Mesenchymal stem cell (in vitro differentiated cells and primary cell): ENCODE data around the gene OGFOD3.

Experiments
- DNase-seq: peaks from one replicate; pipeline ENCODE4 v3.0.0-alpha.2; 2013
- H2AFZ ChIP-seq: one replicate; pipeline ENCODE4 v1.6.1; 2013; ENCODE audit warnings: low read depth, mild to moderate bottlenecking, control low read depth, inconsistent platforms, low read length, moderate library complexity
- H2AK5ac ChIP-seq: 2 replicates; pipeline ENCODE4 v1.6.1; 2013; ENCODE audit warnings: low read length, moderate library complexity, mild to moderate bottlenecking, inconsistent platforms; ENCODE audit not compliant: severe bottlenecking
- H2BK120ac ChIP-seq: one replicate; pipeline ENCODE4 v1.6.1; 2013; ENCODE audit warnings: low read depth, mild to moderate bottlenecking, inconsistent platforms, low read length, moderate library complexity
- H2BK12ac ChIP-seq, 2 experiments: one replicate each; pipeline ENCODE4 v1.6.1; 2013; ENCODE audit warnings: inconsistent platforms in 2 of 2, low read length in 2 of 2, mild to moderate bottlenecking in 2 of 2, moderate library complexity in 2 of 2, control low read depth in 1 of 2
- H2BK15ac ChIP-seq: one replicate; pipeline ENCODE4 v1.6.1; 2013; ENCODE audit warnings: mild to moderate bottlenecking, low read depth, inconsistent platforms; ENCODE audit not compliant: poor library complexity, severe bottlenecking
- H2BK5ac ChIP-seq: 2 replicates; pipeline ENCODE4 v1.6.1; 2013; ENCODE audit warnings: low read depth, mild to moderate bottlenecking, low read length, control low read depth, inconsistent platforms; ENCODE audit not compliant: poor library complexity, severe bottlenecking
- H3K14ac ChIP-seq, 2 experiments: one replicate each; pipeline ENCODE4 v1.6.1; 2013; ENCODE audit warnings: inconsistent platforms in 2 of 2, low read length in 2 of 2, control low read depth in 1 of 2, mild to moderate bottlenecking in 1 of 2, moderate library complexity in 1 of 2
- H3K18ac ChIP-seq, 2 experiments: one replicate each; pipeline ENCODE4 v1.6.1; 2013; ENCODE audit warnings: inconsistent platforms in 2 of 2, low read length in 2 of 2, control low read depth in 1 of 2, low read depth in 1 of 2, mild to moderate bottlenecking in 1 of 2
- H3K23ac ChIP-seq, 2 experiments: one replicate each; pipeline ENCODE4 v1.6.1; 2013; ENCODE audit warnings: inconsistent platforms in 2 of 2, low read length in 2 of 2, mild to moderate bottlenecking in 2 of 2, moderate library complexity in 2 of 2, control low read depth in 1 of 2
- H3K27ac ChIP-seq: 2 replicates; pipeline ENCODE4 v1.5.1; 2013; ENCODE audit warnings: mild to moderate bottlenecking, moderate library complexity, low read length, control low read depth, inconsistent platforms; ENCODE audit not compliant: poor library complexity, severe bottlenecking
- H3K27me3 ChIP-seq, 2 experiments: 2 replicates each; pipeline versions ENCODE4 v1.6.1 to v1.7.0; 2013; ENCODE audit warnings: low read length in 2 of 2, mild to moderate bottlenecking in 2 of 2, moderate library complexity in 2 of 2, control low read depth in 1 of 2, inconsistent platforms in 1 of 2; ENCODE audit not compliant: control insufficient read depth in 1 of 2, insufficient read depth in 1 of 2
- H3K36me3 ChIP-seq, 2 experiments: 2 replicates each; pipeline versions ENCODE4 v1.6.1 to v1.7.0; 2013; ENCODE audit warnings: low read length in 2 of 2, control low read depth in 1 of 2, inconsistent platforms in 1 of 2, low read depth in 1 of 2, mild to moderate bottlenecking in 1 of 2; ENCODE audit not compliant: insufficient read depth in 2 of 2, control insufficient read depth in 1 of 2
- H3K4ac ChIP-seq, 2 experiments: one replicate each; pipeline ENCODE4 v1.6.1; 2013; ENCODE audit warnings: inconsistent platforms in 2 of 2, low read length in 2 of 2, mild to moderate bottlenecking in 2 of 2, moderate library complexity in 2 of 2, control low read depth in 1 of 2, low read depth in 1 of 2
- H3K4me1 ChIP-seq: 2 replicates; pipeline ENCODE4 v1.6.1; 2013; ENCODE audit warnings: low read depth, low read length, control low read depth; ENCODE audit not compliant: control insufficient read depth, insufficient read depth
- H3K4me2 ChIP-seq: 2 replicates; pipeline ENCODE4 v1.6.1; 2013; ENCODE audit warnings: low read length, mild to moderate bottlenecking, inconsistent platforms; ENCODE audit not compliant: poor library complexity, severe bottlenecking
- H3K4me3 ChIP-seq, 2 experiments: 2 replicates each; pipeline versions ENCODE4 v1.5.1 to v1.7.0; 2013; ENCODE audit warnings: low read length in 2 of 2, mild to moderate bottlenecking in 2 of 2, control low read depth in 1 of 2, low read depth in 1 of 2; ENCODE audit not compliant: insufficient read depth in 1 of 2
- H3K79me1 ChIP-seq: replicated peaks from 2 replicates; pipeline ENCODE4 v1.6.1; 2013; ENCODE audit warnings: mild to moderate bottlenecking, control low read depth, low read length, inconsistent platforms; ENCODE audit not compliant: poor library complexity, severe bottlenecking
- H3K9ac ChIP-seq: 2 replicates; pipeline ENCODE4 v1.7.0; 2013; ENCODE audit warnings: mild to moderate bottlenecking, low read length, moderate library complexity
- H3K9me3 ChIP-seq: 2 replicates; pipeline ENCODE4 v1.7.0; 2013; ENCODE audit warnings: mild to moderate bottlenecking, low read length; ENCODE audit not compliant: control insufficient read depth
- H4K8ac ChIP-seq: one replicate; pipeline ENCODE4 v1.6.1; 2013; ENCODE audit warnings: inconsistent platforms, mild to moderate bottlenecking, low read length, moderate library complexity
- H4K91ac ChIP-seq: one replicate; pipeline ENCODE4 v1.6.1; 2013; ENCODE audit warnings: mild to moderate bottlenecking, low read length, inconsistent platforms
- WGBS: methylation state at CpG from one replicate; pipeline ENCODE4 v1.1.7; 2013; ENCODE audit warnings: mixed read lengths; 5-methylcytosine and 5-hydroxymethylcytosine counted together

Gene OGFOD3

GRCh38 chr17:82441691-82442487 lies 23.5 kb upstream of the OGFOD3 start:
- no peak overlapping the region for H2AK5ac ChIP-seq
- H3K27ac ChIP-seq: no peak overlapping the region
- no peak overlapping the region for H3K4me2 ChIP-seq
- no peak overlapping the region for H4K91ac ChIP-seq
- no peak for DNase-seq
- H3K9ac ChIP-seq: no peak overlapping the region
- H2BK5ac ChIP-seq: no peak overlapping the region
- H3K23ac ChIP-seq: no peak overlapping the region
- no peak overlapping the region for H2BK15ac ChIP-seq
- peaks cover 27% of the 10 kb centered on the region for H3K4me1 ChIP-seq
- H4K8ac ChIP-seq: no peak overlapping the region
- H3K36me3 ChIP-seq: peaks cover 38 to 85% of the 10 kb centered on the region in 2 experiments
- no peaks in the 10 kb centered on the region for H3K9me3 ChIP-seq
- H3K79me1 ChIP-seq: peaks cover 18% of the 10 kb centered on the region
- H3K4ac ChIP-seq: no peak overlapping the region
- 92% methylated on average over 27 of the region's 27 CpGs for WGBS
- H3K27me3 ChIP-seq: no peaks in the 10 kb centered on the region
- no peak overlapping the region for H3K4me3 ChIP-seq
- no peak overlapping the region for H2BK12ac ChIP-seq
- H2AFZ ChIP-seq: no peak overlapping the region
- no peak overlapping the region for H3K14ac ChIP-seq
- no peak overlapping the region for H3K18ac ChIP-seq
- no peak overlapping the region for H2BK120ac ChIP-seq

GRCh38 chr17:82440991-82441627 lies 22.7 kb upstream of the OGFOD3 start:
- Histone ChIP-seq H2AK5ac (no peak overlapping the region), H3K14ac (no peak overlapping the region), H3K27ac (no peak overlapping the region), H2AFZ (no peak overlapping the region), H3K4ac (no peak overlapping the region), H4K8ac (no peak overlapping the region), H4K91ac (no peak overlapping the region), H3K18ac (no peak overlapping the region), H3K36me3 (peaks cover 38 to 85% of the 10 kb centered on the region in 2 experiments), H3K23ac (no peak overlapping the region), H3K79me1 (peaks cover 11% of the 10 kb centered on the region), H2BK15ac (no peak overlapping the region), H3K9ac (no peak overlapping the region), H2BK120ac (no peak overlapping the region), H2BK5ac (no peak overlapping the region), H3K4me3 (no peak overlapping the region), H3K4me1 (peaks cover 32% of the 10 kb centered on the region), H3K27me3 (no peaks in the 10 kb centered on the region), H2BK12ac (no peak overlapping the region), H3K4me2 (no peak overlapping the region), H3K9me3 (no peaks in the 10 kb centered on the region)
- WGBS: 81% methylated on average over 15 of the region's 17 CpGs
- DNase-seq: peak; percentile 11

GRCh38 chr17:82440469-82440981 lies 22.1 kb upstream of the OGFOD3 start:
- Histone ChIP-seq H3K4me2 (no peak overlapping the region), H3K9me3 (no peaks in the 10 kb centered on the region), H3K4ac (no peak overlapping the region), H3K27me3 (no peaks in the 10 kb centered on the region), H3K4me3 (no peak overlapping the region), H3K79me1 (peaks cover 5% of the 10 kb centered on the region), H3K23ac (no peak overlapping the region), H3K36me3 (peaks cover 35 to 84% of the 10 kb centered on the region in 2 experiments), H4K8ac (no peak overlapping the region), H3K4me1 (peaks cover 32% of the 10 kb centered on the region), H2BK15ac (peak overlapping the region; percentile 63), H2BK5ac (no peak overlapping the region), H3K18ac (no peak overlapping the region), H2AK5ac (no peak overlapping the region), H4K91ac (peak overlapping the region; percentile 1), H2BK120ac (no peak overlapping the region), H3K14ac (no peak overlapping the region), H2BK12ac (no peak overlapping the region), H3K9ac (no peak overlapping the region), H2AFZ (no peak overlapping the region), H3K27ac (no peak overlapping the region)
- no peak for DNase-seq
- 89% methylated on average over 18 of the region's 22 CpGs for WGBS

DNA sequence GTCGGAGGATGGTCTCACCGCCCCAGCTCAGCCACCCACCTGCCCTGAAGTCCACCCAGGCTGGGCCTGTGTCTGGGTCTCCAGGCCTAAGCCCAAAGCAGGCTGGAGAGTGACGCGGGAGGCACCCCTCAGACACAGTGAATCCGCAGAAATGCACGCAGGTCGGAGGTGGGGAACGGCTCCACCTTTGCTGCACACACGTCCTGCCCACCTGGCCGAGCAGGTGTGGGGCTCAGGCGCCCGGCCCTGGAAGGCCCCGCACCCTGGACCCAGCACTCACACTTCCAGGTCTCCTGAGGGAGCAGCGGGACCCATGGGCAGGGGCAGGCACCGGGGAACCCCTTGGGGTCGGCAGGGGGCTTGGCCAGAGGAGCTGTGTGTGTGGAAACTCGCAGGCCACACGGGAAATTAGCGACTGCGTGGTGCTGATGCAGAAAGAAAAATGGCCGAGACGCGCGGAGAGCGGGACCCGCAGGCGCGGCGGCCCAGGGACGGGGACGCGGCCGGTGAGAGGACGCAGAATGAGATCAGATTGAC lies 21.5 kb upstream of the OGFOD3 start:
- H2BK15ac ChIP-seq: peak overlapping the region; percentile 45
- DNase-seq: no peak
- H3K4me2 ChIP-seq: no peak overlapping the region
- no peak overlapping the region for H2AK5ac ChIP-seq
- H2BK5ac ChIP-seq: no peak overlapping the region
- H2BK12ac ChIP-seq: no peak overlapping the region
- H4K8ac ChIP-seq: peak overlapping the region; percentile 19
- H3K9me3 ChIP-seq: no peaks in the 10 kb centered on the region
- no peak overlapping the region for H3K23ac ChIP-seq
- 95% methylated on average over 34 of the region's 34 CpGs for WGBS
- no peaks in the 10 kb centered on the region for H3K27me3 ChIP-seq
- peaks cover 31% of the 10 kb centered on the region for H3K4me1 ChIP-seq
- H3K4ac ChIP-seq: no peak overlapping the region
- no peaks in the 10 kb centered on the region for H3K79me1 ChIP-seq
- no peak overlapping the region for H3K14ac ChIP-seq
- H3K4me3 ChIP-seq: no peak overlapping the region
- no peak overlapping the region for H2BK120ac ChIP-seq
- peak overlapping the region; percentile 8 for H4K91ac ChIP-seq
- no peak overlapping the region for H3K9ac ChIP-seq
- H3K27ac ChIP-seq: no peak overlapping the region
- H3K36me3 ChIP-seq: peaks cover 35 to 82% of the 10 kb centered on the region in 2 experiments
- no peak overlapping the region for H3K18ac ChIP-seq
- no peak overlapping the region for H2AFZ ChIP-seq
